Osteoblast (primary cell): ENCODE measurements around the gene CCL11. TPM values are rescaled to one million over a fixed set of nuclear protein-coding genes. Genes with fewer than 3 reads are reported as not detected.

Source experiments
- DNase-seq: peaks from one replicate; pipeline ENCODE4 v3.0.0; 2011; ENCODE audit warnings: low spot score, mixed read lengths; ENCODE audit not compliant: insufficient read length; ENCODE audit errors: missing footprints
- H2AFZ ChIP-seq: 2 replicates; pipeline ENCODE4 v1.6.0; 2011; ENCODE audit warnings: mild to moderate bottlenecking, low read length
- H3K27ac ChIP-seq: 2 replicates; pipeline ENCODE4 v1.5.1; 2011; ENCODE audit warnings: mild to moderate bottlenecking, low read depth, low read length, moderate library complexity
- H3K27me3 ChIP-seq: 2 replicates; pipeline ENCODE4 v1.6.0; 2012; ENCODE audit warnings: mild to moderate bottlenecking, control low read depth, inconsistent platforms, low read length, moderate library complexity; ENCODE audit not compliant: insufficient read depth
- H3K36me3 ChIP-seq: 2 replicates; pipeline ENCODE4 v1.5.1; 2011; ENCODE audit warnings: mild to moderate bottlenecking, low read length, control low read depth, moderate library complexity; ENCODE audit not compliant: insufficient read depth
- H3K4me1 ChIP-seq: 2 replicates; pipeline ENCODE4 v1.5.1; 2011; ENCODE audit warnings: mild to moderate bottlenecking, low read length, control low read depth, moderate library complexity; ENCODE audit not compliant: insufficient read depth
- H3K4me2 ChIP-seq: 2 replicates; pipeline ENCODE4 v1.6.0; 2011; ENCODE audit warnings: mild to moderate bottlenecking, low read length; ENCODE audit not compliant: insufficient read depth
- H3K4me3 ChIP-seq: fragments of 200-600 bp; sonication (generic); 3 replicates; pipeline ENCODE4 v1.5.1; 2012; ENCODE audit warnings: mild to moderate bottlenecking, low read length, inconsistent platforms; ENCODE audit not compliant: insufficient read depth
- H3K79me2 ChIP-seq: 2 replicates; pipeline ENCODE4 v1.6.0; 2012; ENCODE audit warnings: mild to moderate bottlenecking, low read length, control low read depth, inconsistent platforms; ENCODE audit not compliant: insufficient read depth
- H3K9me3 ChIP-seq: 2 replicates; pipeline ENCODE4 v1.5.1; 2011; ENCODE audit warnings: low read depth, low read length, control low read depth
- H4K20me1 ChIP-seq: 2 replicates; pipeline ENCODE4 v1.6.0; 2012; ENCODE audit warnings: mild to moderate bottlenecking, low read length, control low read depth; ENCODE audit not compliant: insufficient read depth
- CTCF ChIP-seq: IDR thresholded peaks from 2 replicates; pipeline ENCODE4 v1.5.1; 2011; ENCODE audit warnings: mild to moderate bottlenecking, low read depth, low read length, moderate library complexity; ENCODE audit errors: extremely low read depth
- total RNA-seq: library from RNA; depleted of rRNA; stranded (reverse); fragments of >200 nt; gene quantifications from 2 replicates; pipeline ENCODE4 v1.2.3, GENCODE V29; 2012

Gene CCL11
- total RNA-seq, 1 donor = not detected

- H3K27ac ChIP-seq = peak overlapping the region; percentile 66
- DNase-seq = peak; percentile 64
Observed at GRCh38 chr17:34300652-34301370, 15.3 kb downstream of the CCL11 start.

GRCh38 chr17:34301986-34302385 lies 16.4 kb downstream of the CCL11 start:
- Histone ChIP-seq H3K4me2 (no peak overlapping the region), H4K20me1 (no peaks in the 10 kb centered on the region), H2AFZ (no peak overlapping the region), H3K36me3 (no peaks in the 10 kb centered on the region), H3K79me2 (no peaks in the 10 kb centered on the region), H3K27me3 (no peaks in the 10 kb centered on the region), H3K4me1 (peaks cover 48% of the 10 kb centered on the region), H3K27ac (no peak overlapping the region), H3K9me3 (no peaks in the 10 kb centered on the region), H3K4me3 (no peak overlapping the region)
- DNase-seq = no peak
- TF ChIP-seq CTCF = no peak

More at GRCh38 chr17:34300652-34301370, 15.3 kb downstream of the CCL11 start:
- H4K20me1 ChIP-seq = no peaks in the 10 kb centered on the region
- H3K36me3 ChIP-seq = no peaks in the 10 kb centered on the region
- TF ChIP-seq CTCF = no peak
- no peaks in the 10 kb centered on the region for H3K27me3 ChIP-seq
- no peak overlapping the region for H3K4me3 ChIP-seq
- no peak overlapping the region for H2AFZ ChIP-seq
- no peaks in the 10 kb centered on the region for H3K79me2 ChIP-seq
- no peaks in the 10 kb centered on the region for H3K9me3 ChIP-seq
- peak overlapping the region; percentile 18 for H3K4me2 ChIP-seq
- H3K4me1 ChIP-seq = peaks cover 37% of the 10 kb centered on the region

GRCh38 chr17:34302636-34303035 lies 17.1 kb downstream of the CCL11 start:
- Histone ChIP-seq H3K27me3 (no peaks in the 10 kb centered on the region), H4K20me1 (no peaks in the 10 kb centered on the region), H3K4me1 (peaks cover 53% of the 10 kb centered on the region), H3K36me3 (no peaks in the 10 kb centered on the region), H3K79me2 (no peaks in the 10 kb centered on the region), H2AFZ (no peak overlapping the region), H3K4me3 (no peak overlapping the region), H3K27ac (no peak overlapping the region), H3K4me2 (no peak overlapping the region), H3K9me3 (no peaks in the 10 kb centered on the region)
- no peak for TF ChIP-seq CTCF
- DNase-seq = no peak

- Histone ChIP-seq H3K4me1 (peaks cover 53% of the 10 kb centered on the region), H3K9me3 (no peaks in the 10 kb centered on the region), H3K4me3 (no peak overlapping the region), H4K20me1 (no peaks in the 10 kb centered on the region), H3K36me3 (no peaks in the 10 kb centered on the region), H3K27ac (no peak overlapping the region), H2AFZ (no peak overlapping the region), H3K27me3 (no peaks in the 10 kb centered on the region), H3K4me2 (no peak overlapping the region), H3K79me2 (no peaks in the 10 kb centered on the region)
- no peak for DNase-seq
- TF ChIP-seq CTCF = no peak
Observed at GRCh38 chr17:34303606-34304005, 18.1 kb downstream of the CCL11 start.
